NCI-H460 (cell line): Measurements from ENCODE around the gene TNFSF4. TPM values are rescaled to one million over a fixed set of nuclear protein-coding genes. Genes with fewer than 3 reads are reported as not detected.
"Not testable (repeated sequence)": the region's sequence is repeated elsewhere in the genome, so short reads cannot be mapped to it uniquely, and the experiment has no call there.

Experiments used
- DNase-seq: peaks from one replicate; pipeline ENCODE4 v3.0.0-alpha.2; 2016; ENCODE audit warnings: low read depth; ENCODE audit errors: extremely low read depth
- polyA plus RNA-seq: library from polyadenylated mRNA; depleted of rRNA; stranded (reverse); fragments of >200 nt; gene quantifications from 2 replicates; pipeline ENCODE4 v1.2.3, GENCODE V29; 2014; cell fraction: nucleus; rRNA removed
- total RNA-seq: library from RNA; depleted of rRNA; stranded (reverse); fragments of >200 nt; shearing (Covaris generic); gene quantifications from 2 replicates; pipeline ENCODE4 v1.2.3, GENCODE V29; 2014; rRNA removed

The TNFSF4 gene, protein sequence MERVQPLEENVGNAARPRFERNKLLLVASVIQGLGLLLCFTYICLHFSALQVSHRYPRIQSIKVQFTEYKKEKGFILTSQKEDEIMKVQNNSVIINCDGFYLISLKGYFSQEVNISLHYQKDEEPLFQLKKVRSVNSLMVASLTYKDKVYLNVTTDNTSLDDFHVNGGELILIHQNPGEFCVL
- 2.6 and 3.1 TPM in 2 replicates for total RNA-seq
- polyA plus RNA-seq, result 0.73 and 2.0 TPM in 2 replicates

DNA sequence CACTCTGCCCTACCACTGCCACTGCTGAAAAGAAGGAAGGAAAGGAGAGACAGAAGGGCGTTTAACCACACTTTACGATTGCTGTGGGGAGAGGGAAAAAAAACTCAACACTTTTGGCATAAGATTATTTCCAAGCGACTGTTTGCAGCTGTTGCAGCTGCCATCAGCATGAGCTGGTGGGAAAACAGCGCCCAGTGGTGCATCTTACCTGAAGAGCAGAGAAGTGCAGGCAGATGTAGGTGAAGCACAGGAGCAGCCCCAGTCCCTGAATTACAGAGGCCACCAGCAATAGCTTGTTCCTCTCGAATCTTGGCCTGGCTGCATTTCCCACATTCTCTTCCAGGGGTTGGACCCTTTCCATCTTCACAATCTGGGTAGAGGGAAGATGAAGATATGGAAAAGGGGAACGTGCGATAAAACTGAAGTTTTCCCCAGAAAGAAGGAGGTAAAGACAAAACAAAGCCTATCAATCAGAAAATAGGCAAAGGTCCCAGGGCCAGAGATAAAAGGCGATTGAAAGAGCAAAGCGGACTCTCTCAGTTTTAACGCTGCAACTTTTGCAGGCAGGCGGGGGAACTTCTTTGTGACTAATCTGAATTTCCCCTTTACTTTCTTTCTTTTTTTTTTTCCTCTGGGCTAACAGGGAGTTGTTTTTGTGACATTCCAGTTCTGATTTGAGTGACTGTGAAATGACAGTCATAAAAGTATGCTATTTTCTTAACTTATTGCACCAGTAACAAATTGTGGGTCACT, at the start of gene TNFSF4:
Gene TNFSF4, minus strand, starts transcription at position 516 of the 753 bp plus-strand sequence. Its CDS starts 155 bp downstream, at position 361.
- DNase-seq, result no peak

- DNase-seq, result peak; percentile 73
These were observed 48.2 kb upstream of the TNFSF4 start for GRCh38 chr1:173255214-173255813.

- DNase-seq, result no peak
These were observed 45.9 kb upstream of the TNFSF4 start for GRCh38 chr1:173253046-173253445.

GRCh38 chr1:173249349-173249748, 42.2 kb upstream of the TNFSF4 start:
- no peak for DNase-seq

- no peak for DNase-seq
These were observed 41.3 kb upstream of the TNFSF4 start for GRCh38 chr1:173248247-173248940.

- DNase-seq, result no peak
These were observed 38.8 kb upstream of the TNFSF4 start for GRCh38 chr1:173245892-173246291.

- no peak for DNase-seq
These were observed 36.2 kb upstream of the TNFSF4 start for GRCh38 chr1:173243300-173243699.

DNA sequence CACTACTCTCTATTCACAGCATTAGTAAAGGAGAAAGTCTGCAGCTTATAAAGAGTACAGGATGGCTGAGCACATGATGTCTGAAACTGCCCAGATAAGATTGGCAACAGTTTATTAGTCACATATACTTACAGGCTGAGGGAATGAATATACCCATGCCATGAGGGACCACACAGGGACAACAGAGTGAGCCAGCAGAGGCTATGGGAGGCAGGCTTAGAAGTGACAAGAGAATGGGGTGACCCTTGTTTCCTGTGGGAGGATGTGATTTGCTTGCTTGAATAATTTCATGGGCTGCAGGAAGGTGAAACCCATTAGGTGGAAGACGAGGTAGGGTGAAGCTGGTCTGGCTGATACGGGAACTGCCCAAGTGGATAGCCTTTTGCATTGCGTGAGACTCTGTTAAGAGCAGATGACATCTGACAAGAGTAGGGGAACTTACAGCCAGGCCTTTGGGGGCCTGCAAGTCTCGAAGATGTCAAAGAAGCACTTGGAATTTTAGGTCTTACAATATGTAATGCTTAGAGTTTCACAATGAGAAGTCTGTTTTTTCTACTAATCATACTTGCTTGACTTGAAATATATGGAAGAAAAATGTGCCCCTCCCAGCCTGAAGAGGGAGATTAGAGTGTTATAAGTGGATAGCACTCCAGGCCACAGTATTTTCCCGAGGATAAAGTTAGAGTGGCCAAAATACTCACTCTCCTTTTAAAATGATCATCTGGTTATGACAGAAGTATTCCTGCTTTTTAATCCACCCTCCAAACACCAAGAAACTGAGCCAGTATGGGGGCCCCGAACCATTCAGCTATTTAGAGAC, 34.6 kb upstream of the TNFSF4 start:
- DNase-seq, result no peak

- no peak for DNase-seq
These were observed 33.5 kb upstream of the TNFSF4 start for GRCh38 chr1:173240609-173241008.

DNA sequence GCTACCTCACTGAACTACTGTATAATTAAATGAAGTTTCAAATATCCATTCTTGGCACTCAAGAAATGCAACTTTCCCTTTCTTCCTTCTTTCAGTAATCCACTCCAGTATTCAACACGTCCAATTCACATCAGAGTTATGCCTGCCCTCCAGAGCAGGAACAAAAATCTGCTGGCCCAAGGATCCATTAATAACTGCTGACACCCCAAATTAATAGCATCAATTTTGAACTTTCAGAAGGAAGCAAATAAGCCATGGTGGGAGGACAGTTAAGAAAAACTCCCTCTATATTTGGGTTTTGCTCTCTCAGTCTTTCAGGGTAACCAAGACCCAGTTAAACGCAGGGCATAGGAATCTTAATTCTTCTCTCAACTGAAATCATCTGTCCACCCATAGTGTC, 31.9 kb upstream of the TNFSF4 start:
- DNase-seq, result no peak

DNA sequence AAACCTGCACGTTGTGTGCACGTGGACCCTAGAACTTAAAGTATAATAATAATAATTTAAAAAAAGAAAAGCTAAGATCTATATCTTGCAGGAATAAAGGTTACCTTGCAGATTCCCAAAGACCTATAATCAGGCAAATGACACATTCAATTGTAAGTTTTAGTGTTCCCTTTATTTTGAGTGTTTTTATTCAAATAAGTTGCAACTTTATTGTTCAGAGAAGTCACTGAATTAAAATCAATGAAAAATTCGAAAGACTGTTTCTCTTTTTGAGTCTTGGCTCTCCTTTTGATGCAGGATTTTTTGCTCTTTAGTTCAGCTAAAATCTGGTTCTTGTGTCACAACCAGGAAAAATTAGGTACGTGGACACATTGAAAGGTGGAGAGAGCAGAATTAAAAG, 27.8 kb upstream of the TNFSF4 start:
- DNase-seq, result no peak

GRCh38 chr1:173234434-173234833, 27.3 kb upstream of the TNFSF4 start:
- DNase-seq, result not testable (repeated sequence)

- not testable (repeated sequence) for DNase-seq
These were observed 21.9 kb upstream of the TNFSF4 start for GRCh38 chr1:173229031-173229430.

DNA sequence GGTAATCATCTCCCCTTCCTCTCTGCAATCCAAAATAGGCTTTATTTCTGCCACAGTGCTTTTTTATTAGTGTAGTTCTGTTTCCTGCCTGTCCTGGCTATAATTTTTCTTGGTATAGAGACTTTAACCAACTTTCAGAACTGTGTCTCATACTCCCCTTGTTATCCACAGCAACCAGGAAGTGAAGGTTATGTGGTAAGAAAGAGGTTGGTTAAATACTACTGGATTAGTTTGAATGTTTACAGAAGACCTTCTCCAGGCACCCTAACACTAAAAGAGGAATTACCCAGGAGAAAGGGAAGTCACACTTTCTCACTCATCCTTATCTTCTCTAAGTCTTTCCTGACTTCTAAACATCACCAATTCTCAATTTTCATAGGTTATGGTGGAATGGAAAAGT, 17.8 kb upstream of the TNFSF4 start:
- DNase-seq, result no peak

GRCh38 chr1:173224280-173224892, 17.3 kb upstream of the TNFSF4 start:
- DNase-seq, result no peak

DNA sequence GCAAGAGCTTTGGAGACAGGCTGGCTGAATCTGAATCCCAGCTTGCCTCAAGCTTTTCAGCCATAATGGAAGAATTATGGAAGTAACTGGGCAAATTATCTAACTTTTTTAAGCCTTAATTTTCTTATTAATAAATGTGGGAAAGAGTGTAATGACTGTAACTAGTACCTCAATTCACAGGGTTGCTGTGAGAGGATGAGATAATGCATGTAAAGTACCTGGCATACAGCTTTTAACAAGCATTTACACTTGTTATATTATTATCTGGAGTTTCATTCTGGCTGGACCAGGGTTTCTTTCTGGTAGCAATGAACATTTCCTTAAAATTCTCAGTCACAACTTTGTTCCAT, 15.9 kb upstream of the TNFSF4 start:
- no peak for DNase-seq

DNA sequence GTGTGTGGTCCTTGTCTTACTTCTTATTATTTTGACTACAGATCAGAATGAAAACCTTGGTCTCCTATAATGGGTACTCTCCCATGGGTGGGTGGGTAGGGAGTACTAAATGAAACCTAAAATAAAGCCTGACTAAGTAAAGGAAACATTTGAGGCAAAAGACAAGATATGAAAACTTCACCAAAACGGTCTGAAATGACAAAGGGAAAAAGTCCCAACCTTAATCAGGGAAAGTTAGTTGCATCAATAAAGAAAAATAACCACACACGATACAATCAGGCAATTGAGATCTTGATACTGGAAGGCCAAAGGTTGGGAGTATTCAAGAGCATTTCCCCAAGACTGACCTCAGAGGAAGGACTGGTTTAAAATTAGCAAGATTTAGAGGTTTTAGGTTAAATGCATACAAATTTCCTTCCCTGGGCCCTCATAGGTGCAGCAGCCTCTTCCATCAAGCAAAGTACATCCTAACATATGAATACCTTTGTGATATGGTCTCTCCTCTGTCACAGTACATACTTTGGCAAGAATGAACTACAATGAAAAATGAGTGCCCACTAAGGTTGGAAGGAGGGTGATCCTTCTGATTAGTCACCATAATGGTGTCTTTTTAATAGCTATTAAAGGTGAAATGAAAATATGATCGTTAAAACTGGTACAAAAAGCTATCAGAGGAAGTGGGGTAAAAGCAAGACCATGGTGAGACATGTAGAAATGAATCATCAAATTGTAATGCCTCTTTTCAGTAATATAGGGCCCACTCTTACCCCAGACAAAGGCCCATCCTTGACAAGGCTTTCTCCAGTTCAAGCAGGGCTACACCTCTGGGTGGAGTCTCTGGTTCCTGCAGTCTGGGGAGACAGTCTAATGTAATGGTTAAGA, 15.3 kb upstream of the TNFSF4 start:
- DNase-seq, result no peak

DNA sequence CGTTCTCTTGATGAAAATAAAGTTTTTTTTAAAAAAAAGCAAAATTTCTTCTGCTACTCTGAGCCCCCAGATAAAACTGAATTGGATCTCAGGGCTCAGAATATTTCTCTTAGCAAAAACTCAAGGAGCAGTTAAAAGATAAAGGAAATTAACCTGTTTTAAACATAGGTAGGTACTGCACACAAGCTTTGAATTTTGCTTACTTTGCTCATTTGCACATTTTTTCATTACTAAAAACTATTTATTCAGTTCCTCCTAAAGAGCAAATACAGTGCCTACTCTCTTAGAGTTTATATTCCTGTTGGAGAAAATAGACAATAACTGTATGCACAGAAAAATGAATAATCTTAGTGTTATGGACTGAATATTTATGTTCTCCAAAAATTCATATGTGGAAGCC, 13.0 kb upstream of the TNFSF4 start:
- no peak for DNase-seq

DNA sequence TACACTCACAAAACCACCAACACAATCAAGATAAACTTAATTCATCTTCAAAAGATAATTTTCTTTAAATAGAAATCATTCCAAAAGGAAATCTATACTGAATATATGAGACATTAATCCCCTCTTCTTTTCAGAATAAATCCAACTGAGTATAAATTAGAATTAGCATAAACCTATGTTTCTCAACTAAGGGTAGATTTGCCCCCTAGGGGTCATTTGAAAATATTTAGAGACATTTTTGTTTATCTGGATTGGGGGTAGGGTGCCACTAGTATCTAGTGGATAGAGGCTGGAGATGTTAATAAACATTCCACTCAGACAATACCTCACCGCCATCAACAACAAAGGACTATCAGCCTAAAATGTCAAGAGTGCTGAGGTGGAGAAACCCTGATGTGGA, 6.5 kb upstream of the TNFSF4 start:
- DNase-seq, result no peak
